OCI-LY7 (cell line): Measurements from ENCODE around the gene SLC66A3. TPM values are rescaled to one million over a fixed set of nuclear protein-coding genes. Genes with fewer than 3 reads are reported as not detected.
A peak's percentile ranks its signal among the peaks of the same experiment; 100 is the strongest.

Source experiments
- BruUV-seq: library from RNA; stranded (reverse); fragments of 400-500 nt; replicated peaks from 2 replicates; lab custom pipeline; 2021; lab: Mats Ljungman, UMichigan
- CTCF ChIA-PET: fragments of 300-600 bp; sonication (Branson Sonifier 250); formaldehyde crosslinking; loops from one replicate; lab custom pipeline; 2022; ENCODE audit warnings: antibody characterized with exemption; ENCODE audit not compliant: unreplicated experiment; lab: Charles Lee
- POLR2A ChIA-PET: fragments of 300-600 bp; sonication (Branson Sonifier 250); formaldehyde crosslinking; loops from one replicate; lab custom pipeline; 2022; ENCODE audit warnings: antibody characterized with exemption; lab: Charles Lee
- DNase-seq: peaks from one replicate; pipeline ENCODE4 v3.0.0-alpha.2; 2015; ENCODE audit warnings: low spot score
- H2AFZ ChIP-seq: fragments of 200-600 bp; sonication (generic), shearing (Covaris generic); 2 replicates; pipeline ENCODE4 v1.6.1; 2014; ENCODE audit warnings: mild to moderate bottlenecking, antibody characterized with exemption, low read length, moderate library complexity
- H3K27ac ChIP-seq: fragments of 200-600 bp; sonication (generic); 2 replicates; pipeline ENCODE4 v1.5.1; 2014; ENCODE audit warnings: mixed run types, low read depth, mild to moderate bottlenecking, moderate library complexity, low read length, inconsistent platforms; ENCODE audit not compliant: poor library complexity, severe bottlenecking
- H3K36me3 ChIP-seq: fragments of 200-600 bp; sonication (generic); 2 replicates; pipeline ENCODE4 v1.6.1; 2014; ENCODE audit warnings: mild to moderate bottlenecking, antibody characterized with exemption, low read length, moderate library complexity, mixed read lengths; ENCODE audit not compliant: insufficient read depth
- H3K4me1 ChIP-seq: fragments of 200-600 bp; sonication (generic); 2 replicates; pipeline ENCODE4 v1.5.1; 2014; ENCODE audit warnings: mild to moderate bottlenecking, low read length; ENCODE audit not compliant: insufficient read depth, poor library complexity, severe bottlenecking
- H3K4me2 ChIP-seq: fragments of 200-600 bp; sonication (generic); 2 replicates; pipeline ENCODE4 v1.6.1; 2014; ENCODE audit warnings: mild to moderate bottlenecking, low read length
- H3K4me3 ChIP-seq: fragments of 200-600 bp; sonication (generic); 2 replicates; pipeline ENCODE4 v1.5.1; 2014; ENCODE audit warnings: mild to moderate bottlenecking, low read depth, low read length; ENCODE audit not compliant: poor library complexity, severe bottlenecking
- H3K79me2 ChIP-seq: fragments of 200-600 bp; sonication (generic); 2 replicates; pipeline ENCODE4 v1.6.1; 2016; ENCODE audit warnings: low read depth, mild to moderate bottlenecking, low read length, moderate library complexity, mixed read lengths; ENCODE audit not compliant: insufficient read depth
- H3K9me2 ChIP-seq: fragments of 200-600 bp; sonication (generic); 2 replicates; pipeline ENCODE4 v1.6.1; 2016; ENCODE audit warnings: mild to moderate bottlenecking, low read length, mixed read lengths; ENCODE audit not compliant: insufficient read depth
- H3K9me3 ChIP-seq: fragments of 200-600 bp; sonication (generic); 2 replicates; pipeline ENCODE4 v1.6.1; 2014; ENCODE audit warnings: mild to moderate bottlenecking, mixed run types, low read length, mixed read lengths
- H4K20me1 ChIP-seq: fragments of 200-600 bp; sonication (generic); 2 replicates; pipeline ENCODE4 v1.6.1; 2014; ENCODE audit warnings: mild to moderate bottlenecking, antibody characterized with exemption, low read length, moderate library complexity, mixed read lengths; ENCODE audit not compliant: insufficient read depth
- CTCF ChIP-seq: fragments of 200-600 bp; sonication (generic); conservative IDR thresholded peaks from 2 replicates; pipeline ENCODE4 v1.5.1; 2014; ENCODE audit warnings: mild to moderate bottlenecking, antibody characterized with exemption, low read length, moderate library complexity, mixed read lengths
- EZH2phosphoT487 ChIP-seq: fragments of 200-600 bp; sonication (generic); IDR thresholded peaks from 2 replicates; pipeline ENCODE4 v1.6.1; 2018; ENCODE audit warnings: low read depth, borderline replicate concordance, mild to moderate bottlenecking, mixed run types, antibody characterized with exemption, low read length, moderate library complexity, mixed read lengths
- intact Hi-C: fragments of 100-400 bp; cut with micrococcal nuclease; formaldehyde crosslinking; loops from one replicate; pipeline ENCODE4 v1.10.0; 2022; ENCODE audit not compliant: unreplicated experiment
- total RNA-seq, 2 experiments: library from RNA; depleted of rRNA in 1 of 2; stranded (reverse); fragments of >200 nt in 1 of 2; shearing (Covaris generic) in 1 of 2; gene quantifications; 2 replicates each; pipeline ENCODE4 v1.2.3, GENCODE V29; 2014 to 2022

SLC66A3 gene
- total RNA-seq, 2 experiments from 2014 or later, result 6.0 to 10.0 TPM

GRCh38 chr2:11124760-11125068, 30.6 kb upstream of the SLC66A3 start:
- Histone ChIP-seq H3K9me3 (no peaks in the 10 kb centered on the region), H3K36me3 (no peaks in the 10 kb centered on the region), H3K4me1 (peaks cover 4% of the 10 kb centered on the region), H3K27ac (no peak overlapping the region), H3K79me2 (no peaks in the 10 kb centered on the region), H4K20me1 (no peaks in the 10 kb centered on the region), H3K9me2 (no peaks in the 10 kb centered on the region), H3K4me2 (no peak overlapping the region), H2AFZ (no peak overlapping the region), H3K4me3 (no peak overlapping the region)
- ChIA-PET POLR2A (interaction anchor here (0.6 to 1.5 kb wide), 2 partner anchors 7 to 18 kb away, joined by 3 read pairs; no protein-coding TSS in a partner anchor), CTCF (interaction anchor here (1.1 to 1.2 kb wide), 2 partner anchors 8 to 292 kb away, joined by 3 to 4 read pairs; a partner anchor contains a TSS)
- TF ChIP-seq EZH2phosphoT487, result no peak
- TF ChIP-seq CTCF, result 0 out of 2 replicates have a peak, but pooled peaks have one; percentile 25
- intact Hi-C loops, result no loop called here
- no peak for DNase-seq
- BruUV-seq, result no TSS peak

GRCh38 chr2:11127761-11128160, 27.5 kb upstream of the SLC66A3 start:
- no peaks in the 10 kb centered on the region for H4K20me1 ChIP-seq
- H3K27ac ChIP-seq, result no peak overlapping the region
- no TSS peak for BruUV-seq
- no peak overlapping the region for H3K4me2 ChIP-seq
- no peak for DNase-seq
- no peak for TF ChIP-seq CTCF
- no peak for TF ChIP-seq EZH2phosphoT487
- CTCF ChIA-PET, result no interaction called here
- H3K9me3 ChIP-seq, result no peaks in the 10 kb centered on the region
- intact Hi-C loops, result no loop called here
- POLR2A ChIA-PET, result no interaction called here
- no peak overlapping the region for H3K4me3 ChIP-seq
- H3K9me2 ChIP-seq, result no peaks in the 10 kb centered on the region
- no peaks in the 10 kb centered on the region for H3K36me3 ChIP-seq
- H3K4me1 ChIP-seq, result peaks cover 22% of the 10 kb centered on the region
- H2AFZ ChIP-seq, result no peak overlapping the region
- no peaks in the 10 kb centered on the region for H3K79me2 ChIP-seq

- ChIA-PET CTCF (no interaction called here), POLR2A (no interaction called here)
- Histone ChIP-seq H3K9me2 (no peaks in the 10 kb centered on the region), H4K20me1 (no peaks in the 10 kb centered on the region), H3K27ac (no peak overlapping the region), H3K4me1 (peaks cover 27% of the 10 kb centered on the region), H3K79me2 (no peaks in the 10 kb centered on the region), H3K4me2 (no peak overlapping the region), H3K36me3 (no peaks in the 10 kb centered on the region), H2AFZ (no peak overlapping the region), H3K9me3 (no peaks in the 10 kb centered on the region), H3K4me3 (no peak overlapping the region)
- no peak for TF ChIP-seq CTCF
- no peak for TF ChIP-seq EZH2phosphoT487
- DNase-seq, result no peak
- BruUV-seq, result no TSS peak
- intact Hi-C loops, result no loop called here
These were observed 26.9 kb upstream of the SLC66A3 start for GRCh38 chr2:11128243-11128951.
